PC-9 (cell line): Measurements from ENCODE around the gene SEC16A. TPM values are rescaled to one million over a fixed set of nuclear protein-coding genes. Genes with fewer than 3 reads are reported as not detected.

ENCODE experiments used
- BruUV-seq: library from RNA; stranded (reverse); fragments of 400-500 nt; replicated peaks from 2 replicates; lab custom pipeline; 2021; lab: Mats Ljungman, UMichigan
- CTCF ChIA-PET: fragments of 300-600 bp; sonication (Branson Sonifier 250); formaldehyde crosslinking; loops from one replicate; lab custom pipeline; 2022; ENCODE audit warnings: antibody characterized with exemption; lab: Charles Lee
- POLR2A ChIA-PET: fragments of 300-600 bp; sonication (Branson Sonifier 250); formaldehyde crosslinking; loops from one replicate; lab custom pipeline; 2022; ENCODE audit warnings: antibody characterized with exemption; ENCODE audit not compliant: unreplicated experiment; lab: Charles Lee
- DNase-seq, 2 experiments: peaks; one replicate each; pipeline versions ENCODE4 v3.0.0 to v3.0.0-alpha.2; 2015 to 2022; ENCODE audit warnings: mixed read lengths in 1 of 2
- H2AFZ ChIP-seq: fragments of 200-600 bp; sonication (generic); 2 replicates; pipeline ENCODE4 v1.8.1; 2017; ENCODE audit warnings: antibody characterized with exemption
- H3F3A ChIP-seq: fragments of 200-600 bp; sonication (generic); 2 replicates; pipeline ENCODE4 v1.8.1; 2017; ENCODE audit warnings: antibody characterized with exemption, mild to moderate bottlenecking, low read depth; ENCODE audit not compliant: insufficient read depth
- H3K27ac ChIP-seq: fragments of 200-600 bp; sonication (generic); 2 replicates; pipeline ENCODE4 v1.6.1; 2016; ENCODE audit warnings: mixed run types
- H3K27me3 ChIP-seq: fragments of 200-600 bp; sonication (generic); 2 replicates; pipeline ENCODE4 v1.6.1; 2016; ENCODE audit warnings: low read depth, mixed run types; ENCODE audit not compliant: insufficient read depth
- H3K36me3 ChIP-seq: fragments of 200-600 bp; sonication (generic); 2 replicates; pipeline ENCODE4 v1.6.1; 2016; ENCODE audit warnings: low read depth, mixed run types
- H3K4me1 ChIP-seq: fragments of 200-600 bp; sonication (generic); replicated peaks from 2 replicates; pipeline ENCODE4 v1.6.1; 2016; ENCODE audit warnings: mixed run types; ENCODE audit not compliant: insufficient read depth
- H3K4me2 ChIP-seq: fragments of 200-600 bp; sonication (generic); 2 replicates; pipeline ENCODE4 v1.6.1; 2017; ENCODE audit warnings: mixed run types
- H3K4me3 ChIP-seq: fragments of 200-600 bp; sonication (generic); 2 replicates; pipeline ENCODE4 v1.6.1; 2016; ENCODE audit warnings: mixed run types
- H3K79me2 ChIP-seq: fragments of 200-600 bp; sonication (generic); 2 replicates; pipeline ENCODE4 v1.6.1; 2017; ENCODE audit warnings: low read depth, mixed run types
- H3K9me2 ChIP-seq: fragments of 200-600 bp; sonication (generic); 2 replicates; pipeline ENCODE4 v1.8.1; 2017; ENCODE audit warnings: mild to moderate bottlenecking; ENCODE audit not compliant: insufficient read depth
- H3K9me3 ChIP-seq: fragments of 200-600 bp; sonication (generic); 2 replicates; pipeline ENCODE4 v1.8.1; 2016; ENCODE audit warnings: low read depth; ENCODE audit not compliant: insufficient read depth
- H4K20me1 ChIP-seq: fragments of 200-600 bp; sonication (generic); 2 replicates; pipeline ENCODE4 v1.8.1; 2017; ENCODE audit not compliant: insufficient read depth
- EZH2 ChIP-seq: fragments of 200-600 bp; sonication (generic); IDR thresholded peaks from 2 replicates; pipeline ENCODE4 v1.8.0; 2017; ENCODE audit warnings: antibody characterized with exemption, low read depth
- intact Hi-C: fragments of 100-400 bp; cut with micrococcal nuclease; formaldehyde crosslinking; loops from one replicate; pipeline ENCODE4 v1.10.0; 2022; ENCODE audit not compliant: unreplicated experiment
- total RNA-seq: library from RNA; stranded (reverse); gene quantifications from 2 replicates; pipeline ENCODE4 v1.2.3, GENCODE V29; 2021
- TF ChIP-seq, protein P1 (sequence below): fragments of 200-600 bp; sonication (generic); conservative IDR thresholded peaks from 2 replicates; pipeline ENCODE4 v1.6.1; 2017; ENCODE audit warnings: mixed run types, antibody characterized with exemption, mild to moderate bottlenecking, moderate library complexity

SEC16A gene
- total RNA-seq, 1 experiment from 2014 or later: 81.8 TPM

DNA sequence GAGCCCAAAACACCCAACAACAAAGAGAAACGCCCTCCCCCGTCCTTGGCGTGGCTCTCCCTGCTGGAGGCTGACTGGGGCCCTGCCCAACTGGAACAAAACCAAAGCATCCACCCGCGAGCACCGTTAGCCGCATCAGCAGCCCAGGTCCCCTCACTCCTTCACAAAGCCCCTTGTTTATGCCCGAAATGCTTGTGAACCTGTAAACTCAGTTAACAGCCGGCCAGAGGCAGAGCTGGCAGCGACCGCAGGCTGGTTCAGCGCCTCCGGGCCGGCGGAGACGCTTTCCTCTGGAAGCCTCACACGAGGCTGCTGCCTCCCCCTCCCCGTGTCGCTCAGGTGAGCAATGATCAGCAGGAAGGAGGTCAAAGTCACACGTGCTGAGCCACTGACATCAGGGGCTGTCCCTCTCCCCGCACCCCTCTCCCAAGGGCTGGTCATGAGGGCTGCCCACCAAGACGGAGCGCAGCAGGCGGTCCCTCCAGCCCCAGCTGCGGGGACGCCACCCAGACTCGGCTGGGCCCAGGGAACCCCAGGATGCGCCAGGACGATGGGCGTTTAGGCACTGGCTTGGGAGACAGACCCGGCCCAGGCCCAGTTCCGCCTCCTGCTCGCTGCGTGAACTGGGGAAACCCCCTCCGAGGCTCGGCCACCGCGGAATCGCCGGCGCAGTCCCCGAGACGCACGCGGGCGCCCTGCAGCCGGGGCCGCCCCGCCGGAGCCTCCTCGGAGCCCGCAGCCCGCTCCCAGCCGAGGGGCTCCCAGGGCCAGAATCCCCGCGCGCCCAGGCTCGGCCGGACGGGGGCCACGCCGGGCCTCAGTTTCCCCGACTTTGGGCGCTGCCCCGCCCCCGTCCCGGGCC lies 83.4 kb downstream of the SEC16A start:
- H3K9me2 ChIP-seq: no peaks in the 10 kb centered on the region
- H3K27me3 ChIP-seq: no peaks in the 10 kb centered on the region
- peak overlapping the region; percentile 97 for H3K4me2 ChIP-seq
- peak overlapping the region; percentile 77 for H2AFZ ChIP-seq
- intact Hi-C loops: loop anchor here (1.0 to 2.0 kb wide), 4 partner anchors 53 to 231 kb away; no protein-coding TSS in a partner anchor
- H3K36me3 ChIP-seq: peaks cover 4% of the 10 kb centered on the region; the same call in 1 of the 2 replicates
- ChIA-PET POLR2A (interaction anchor here (0.6 to 0.7 kb wide), 2 partner anchors 36 to 121 kb away, joined by 3 read pairs; no protein-coding TSS in a partner anchor), CTCF (interaction anchor here (0.6 kb wide), 1 partner anchor 59 kb away, joined by 3 read pairs; no protein-coding TSS in a partner anchor)
- H3F3A ChIP-seq: peaks cover 8% of the 10 kb centered on the region; the same call in 1 of the 2 replicates
- peaks cover 11% of the 10 kb centered on the region for H4K20me1 ChIP-seq
- H3K4me3 ChIP-seq: peak overlapping the region; percentile 100
- BruUV-seq: no TSS peak
- peaks cover 23% of the 10 kb centered on the region for H3K79me2 ChIP-seq
- H3K9me3 ChIP-seq: no peaks in the 10 kb centered on the region
- H3K27ac ChIP-seq: no peak overlapping the region
- DNase-seq: peak in 1 of 2 experiments; percentile 31
- TF ChIP-seq, protein P1, sequence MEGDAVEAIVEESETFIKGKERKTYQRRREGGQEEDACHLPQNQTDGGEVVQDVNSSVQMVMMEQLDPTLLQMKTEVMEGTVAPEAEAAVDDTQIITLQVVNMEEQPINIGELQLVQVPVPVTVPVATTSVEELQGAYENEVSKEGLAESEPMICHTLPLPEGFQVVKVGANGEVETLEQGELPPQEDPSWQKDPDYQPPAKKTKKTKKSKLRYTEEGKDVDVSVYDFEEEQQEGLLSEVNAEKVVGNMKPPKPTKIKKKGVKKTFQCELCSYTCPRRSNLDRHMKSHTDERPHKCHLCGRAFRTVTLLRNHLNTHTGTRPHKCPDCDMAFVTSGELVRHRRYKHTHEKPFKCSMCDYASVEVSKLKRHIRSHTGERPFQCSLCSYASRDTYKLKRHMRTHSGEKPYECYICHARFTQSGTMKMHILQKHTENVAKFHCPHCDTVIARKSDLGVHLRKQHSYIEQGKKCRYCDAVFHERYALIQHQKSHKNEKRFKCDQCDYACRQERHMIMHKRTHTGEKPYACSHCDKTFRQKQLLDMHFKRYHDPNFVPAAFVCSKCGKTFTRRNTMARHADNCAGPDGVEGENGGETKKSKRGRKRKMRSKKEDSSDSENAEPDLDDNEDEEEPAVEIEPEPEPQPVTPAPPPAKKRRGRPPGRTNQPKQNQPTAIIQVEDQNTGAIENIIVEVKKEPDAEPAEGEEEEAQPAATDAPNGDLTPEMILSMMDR: no peak
- no peak for TF ChIP-seq EZH2
- peaks cover 13% of the 10 kb centered on the region for H3K4me1 ChIP-seq

DNA sequence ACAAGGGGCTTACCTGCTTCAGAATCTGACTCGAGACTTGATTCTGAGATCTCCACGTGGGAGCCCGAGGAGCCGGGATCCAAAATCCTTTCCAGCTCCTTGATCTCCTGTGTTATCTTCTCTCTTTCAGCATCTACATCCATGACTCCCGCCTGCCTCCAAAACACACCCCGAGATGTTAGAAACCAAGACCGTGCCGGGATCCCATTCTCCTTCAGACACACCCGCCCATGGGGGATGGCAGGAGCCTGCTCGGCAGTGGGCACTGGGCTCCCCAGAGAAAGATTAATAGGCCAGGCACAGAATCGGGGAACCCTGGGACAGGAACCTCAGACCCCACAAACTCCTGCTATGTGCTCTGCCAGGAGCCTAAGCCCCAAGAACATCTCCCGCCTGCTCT lies 84.6 kb downstream of the SEC16A start:
- ChIA-PET POLR2A (interaction anchor here (0.6 kb wide), 1 partner anchor 86 kb away, joined by 4 read pairs; no protein-coding TSS in a partner anchor), CTCF (no interaction called here)
- H3K9me3 ChIP-seq: no peaks in the 10 kb centered on the region
- BruUV-seq: no TSS peak
- intact Hi-C loops: no loop called here
- H3F3A ChIP-seq: peaks cover 8% of the 10 kb centered on the region; the same call in 1 of the 2 replicates
- no peak for DNase-seq
- no peaks in the 10 kb centered on the region for H3K27me3 ChIP-seq
- peak overlapping the region; percentile 97 for H3K4me2 ChIP-seq
- H3K36me3 ChIP-seq: peaks cover 13% of the 10 kb centered on the region; the same call in 1 of the 2 replicates
- H3K4me1 ChIP-seq: peaks cover 13% of the 10 kb centered on the region
- H3K9me2 ChIP-seq: no peaks in the 10 kb centered on the region
- no peak overlapping the region; the same call in 1 of the 2 replicates for H3K4me3 ChIP-seq
- H3K79me2 ChIP-seq: peaks cover 23% of the 10 kb centered on the region
- H3K27ac ChIP-seq: no peak overlapping the region
- no peak for TF ChIP-seq EZH2
- TF ChIP-seq, protein P1: no peak
- H4K20me1 ChIP-seq: peaks cover 11% of the 10 kb centered on the region
- H2AFZ ChIP-seq: no peak overlapping the region

DNA sequence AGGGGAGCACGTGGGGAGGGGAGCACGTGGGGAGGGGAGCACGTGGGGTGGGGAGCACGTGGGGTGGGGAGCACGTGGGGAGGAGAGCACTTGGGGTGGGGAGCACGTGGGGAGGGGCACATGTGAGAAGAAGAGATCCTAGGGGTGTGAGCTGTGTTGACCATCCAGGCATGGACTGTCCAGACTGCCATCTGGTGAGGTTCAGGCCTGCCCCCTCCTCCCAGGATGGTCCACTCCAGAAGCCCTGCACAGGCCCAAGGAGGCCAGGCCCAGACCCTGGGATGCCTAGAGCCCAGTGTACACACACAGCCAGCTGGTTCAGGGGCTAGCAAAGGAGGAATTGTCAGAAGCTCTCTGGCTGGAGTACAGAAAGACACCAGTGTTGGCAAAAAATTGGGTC lies 85.2 kb downstream of the SEC16A start:
- Histone ChIP-seq H4K20me1 (peaks cover 11% of the 10 kb centered on the region), H3K4me2 (no peak overlapping the region), H3K79me2 (peaks cover 23% of the 10 kb centered on the region), H3K4me1 (peaks cover 13% of the 10 kb centered on the region), H3F3A (peaks cover 7% of the 10 kb centered on the region; the same call in 1 of the 2 replicates), H3K27ac (no peak overlapping the region), H3K27me3 (no peaks in the 10 kb centered on the region), H3K9me2 (no peaks in the 10 kb centered on the region), H3K36me3 (peaks cover 13% of the 10 kb centered on the region; the same call in 1 of the 2 replicates), H2AFZ (no peak overlapping the region), H3K9me3 (no peaks in the 10 kb centered on the region), H3K4me3 (no peak overlapping the region)
- no TSS peak for BruUV-seq
- no peak for DNase-seq
- ChIA-PET CTCF (no interaction called here), POLR2A (no interaction called here)
- TF ChIP-seq, protein P1: no peak
- no peak for TF ChIP-seq EZH2
- intact Hi-C loops: no loop called here
